Transverse colon (tissue), 4 donors: ENCODE data around the gene RPE65. TPM values are rescaled to one million over a fixed set of nuclear protein-coding genes. Genes with fewer than 3 reads are reported as not detected.
"Not testable (repeated sequence)": the region's sequence is repeated elsewhere in the genome, so short reads cannot be mapped to it uniquely, and the experiment has no call there.

Experiments used
- DNase-seq: peaks from one replicate; pipeline ENCODE4 v3.0.0-alpha.2; 2019
- H3K27ac ChIP-seq, 4 donors: fragments of 200-600 bp; sonication (generic); 2 replicates each; pipeline ENCODE4 v1.5.1; 2016 to 2018; ENCODE audit warnings: inconsistent platforms in 4 of 4
- H3K27me3 ChIP-seq: fragments of 200-600 bp; sonication (generic); 2 replicates; pipeline ENCODE4 v1.5.1; 2017; ENCODE audit warnings: inconsistent platforms
- H3K36me3 ChIP-seq, 4 donors: fragments of 200-600 bp; sonication (generic); 2 replicates each; pipeline ENCODE4 v1.5.1; 2017 to 2019; ENCODE audit warnings: inconsistent platforms in 4 of 4
- H3K4me1 ChIP-seq, 4 donors: fragments of 200-600 bp; sonication (generic); 2 replicates each; pipeline ENCODE4 v1.5.1; 2017 to 2020; ENCODE audit warnings: inconsistent platforms in 4 of 4
- H3K4me3 ChIP-seq, 4 donors: fragments of 200-600 bp; sonication (generic); 1 replicate in 1 of 4; 2 replicates in 3 of 4; pipeline versions ENCODE4 v1.5.1 to v1.6.1; 2017 to 2019; ENCODE audit warnings: inconsistent platforms in 4 of 4
- H3K9me3 ChIP-seq, 2 donors: fragments of 200-600 bp; sonication (generic); 2 replicates each; pipeline ENCODE4 v1.5.1; 2017 to 2019; ENCODE audit warnings: inconsistent platforms in 2 of 2
- CTCF ChIP-seq, 5 experiments: fragments of 200-600 bp in 3 of 5; fragments of 450-650 bp in 2 of 5; sonication (generic) in 3 of 5; IDR thresholded peaks; 1 replicate in 2 of 5; 2 replicates in 3 of 5; pipeline ENCODE4 v1.5.1; 2016 to 2017; ENCODE audit warnings: antibody characterized with exemption in 5 of 5, inconsistent platforms in 3 of 5, mild to moderate bottlenecking in 2 of 5, moderate library complexity in 1 of 5
- EP300 ChIP-seq: sonication (generic); formaldehyde crosslinking; IDR thresholded peaks from one replicate; pipeline ENCODE4 v1.6.1; 2017; ENCODE audit warnings: antibody characterized with exemption, low read depth
- POLR2A ChIP-seq: fragments of 450-650 bp; IDR thresholded peaks from one replicate; pipeline ENCODE4 v1.6.1; 2016; ENCODE audit warnings: antibody characterized with exemption, mild to moderate bottlenecking, moderate library complexity
- POLR2AphosphoS5 ChIP-seq, 3 donors: sonication (generic); formaldehyde crosslinking; IDR thresholded peaks; one replicate each; pipeline ENCODE4 v1.6.1; 2016; ENCODE audit warnings: antibody characterized with exemption in 3 of 3
- WGBS, 2 donors: methylation state at CpG; one replicate each; pipeline ENCODE4 v1.1.5; 2018; ENCODE audit warnings: low coverage in 1 of 2; 5-methylcytosine and 5-hydroxymethylcytosine counted together
- in situ Hi-C, 4 donors: fragments of 200-750 bp; cut with MboI; loops; one replicate each; pipeline versions ENCODE4 v1.15.0 to v1.15.1; 2017; ENCODE audit warnings: low sequenced_read_pairs in 3 of 4, low pct_ligation_motif_present in 1 of 4, low pct_unique_long_range_greater_than_20kb in 1 of 4
- intact Hi-C: fragments of 100-400 bp; cut with DNase I; formaldehyde crosslinking; loops from one replicate; pipeline ENCODE4 v1.15.1; 2023; ENCODE audit warnings: low total_unique reads
- total RNA-seq, 4 donors: library from RNA; depleted of rRNA; stranded (reverse); fragments of >200 nt; gene quantifications; one replicate each; pipeline ENCODE4 v1.1.0, GENCODE V29; 2016

Gene RPE65
- total RNA-seq, 4 donors from 2014 or later, result not detected

DNA sequence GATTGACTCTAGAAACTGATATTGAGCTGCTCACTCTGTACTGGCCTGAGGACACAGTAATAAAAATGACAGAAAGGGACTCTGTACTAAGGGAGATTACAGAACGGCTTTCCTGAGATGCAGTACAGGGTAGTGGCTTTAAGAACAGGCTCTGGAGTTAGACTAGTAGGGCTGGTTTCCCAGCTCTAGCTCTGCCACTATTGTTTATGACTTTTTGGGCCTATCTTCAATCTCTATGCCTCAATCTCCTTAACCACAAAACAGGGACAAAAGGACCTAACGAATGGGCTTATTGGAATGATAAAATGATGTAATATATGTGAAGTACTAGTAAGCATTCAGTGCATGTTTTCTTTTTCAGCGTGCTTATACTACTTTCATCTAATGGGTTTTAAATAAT is 45.8 kb upstream of the RPE65 start:
- H3K4me3 ChIP-seq, result no peak overlapping the region
- intact Hi-C loops (no loop called here), in situ Hi-C loops (no loop called here)
- H3K27me3 ChIP-seq, result no peaks in the 10 kb centered on the region
- peaks cover 4 to 35% (median 10%) of the 10 kb centered on the region in 4 donors for H3K4me1 ChIP-seq
- H3K9me3 ChIP-seq, result no peaks in the 10 kb centered on the region
- no peaks in the 10 kb centered on the region for H3K36me3 ChIP-seq
- TF ChIP-seq EP300, result no peak
- no peak for TF ChIP-seq POLR2AphosphoS5 (IDR thresholded peaks at IDR 0.05)
- TF ChIP-seq POLR2A, result no peak
- no peak for TF ChIP-seq CTCF (IDR thresholded peaks at IDR 0.05)
- H3K27ac ChIP-seq, result peak overlapping the region in 3 of 4 donors; percentile 1 to 45 (median 19)
- no peak for DNase-seq
- 53 to 67% methylated on average over 3 of the region's 3 CpGs for WGBS, 2 donors

DNA sequence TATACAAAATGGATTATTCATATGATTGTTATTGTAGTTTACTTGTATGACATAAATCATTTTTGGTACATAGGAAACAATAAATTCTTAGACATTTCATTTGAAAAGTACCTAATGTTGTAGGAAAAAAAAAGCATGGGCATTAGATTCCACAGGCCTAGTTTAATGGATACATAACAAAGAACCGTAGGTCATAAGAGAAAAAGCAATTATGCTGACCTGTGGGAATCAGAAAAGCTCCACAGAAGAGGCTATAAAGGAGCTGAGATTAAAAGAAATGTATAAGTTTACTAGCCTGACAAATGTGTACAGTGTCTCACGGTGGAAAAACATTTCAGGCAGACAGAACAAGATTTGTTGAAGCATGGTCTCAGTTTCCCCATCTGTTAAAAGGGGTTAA is 43.4 kb upstream of the RPE65 start:
- 83 to 93% methylated on average over 2 of the region's 2 CpGs for WGBS, 2 donors
- in situ Hi-C loops (no loop called here), intact Hi-C loops (no loop called here)
- H3K27ac ChIP-seq, result peak overlapping the region in 2 of 4 donors; percentile 23 to 52
- no peaks in the 10 kb centered on the region for H3K9me3 ChIP-seq
- H3K36me3 ChIP-seq, result no peaks in the 10 kb centered on the region
- peaks cover 4 to 35% (median 10%) of the 10 kb centered on the region in 4 donors for H3K4me1 ChIP-seq
- no peak for DNase-seq
- H3K4me3 ChIP-seq, result no peak overlapping the region
- TF ChIP-seq POLR2A (no peak), EP300 (no peak), CTCF (IDR thresholded peaks at IDR 0.05) (no peak), POLR2AphosphoS5 (IDR thresholded peaks at IDR 0.05) (no peak)
- H3K27me3 ChIP-seq, result no peaks in the 10 kb centered on the region

- intact Hi-C loops, H3K9me3 ChIP-seq, H3K27me3 ChIP-seq, in situ Hi-C loops, H3K36me3 ChIP-seq, H3K4me3 ChIP-seq: not testable (repeated sequence)
- 37 to 63% methylated on average over 6 of the region's 6 CpGs for WGBS, 2 donors
- DNase-seq, result peak; percentile 48
- Histone ChIP-seq H3K4me1 (peaks cover 4 to 31% (median 8%) of the 10 kb centered on the region in 4 donors), H3K27ac (peak overlapping the region in 3 of 4 donors; percentile 23 to 52 (median 47))
Measured at GRCh38 chr1:68492255-68492654, 42.5 kb upstream of the RPE65 start.

DNA sequence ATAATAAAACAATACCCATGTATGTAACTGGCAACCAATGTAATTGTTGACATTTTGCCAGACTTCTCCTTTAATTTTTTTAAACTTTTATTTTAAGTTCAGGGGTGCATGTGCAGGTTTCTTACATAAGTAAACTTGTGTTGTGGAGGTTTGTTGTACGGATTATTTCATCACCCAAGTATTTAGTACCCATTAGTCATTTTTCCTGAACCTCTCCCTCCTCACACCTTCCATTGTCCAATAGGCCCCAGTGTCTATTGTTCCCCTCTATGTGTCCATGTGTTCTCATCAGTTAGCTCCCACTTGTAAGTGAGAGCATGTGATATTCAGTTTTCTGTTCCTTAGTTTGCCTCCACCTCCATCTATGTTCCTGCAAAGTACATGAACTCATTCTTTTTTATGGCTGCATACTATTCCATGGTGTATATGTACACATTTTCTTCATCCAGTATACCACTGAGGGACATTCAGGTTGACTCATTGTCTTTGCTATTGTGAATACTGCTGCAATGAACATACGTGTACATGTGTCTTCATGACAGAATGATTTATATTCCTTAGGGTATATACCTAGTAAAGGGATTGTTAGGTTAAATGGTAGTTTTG is 40.4 kb upstream of the RPE65 start:
- H3K4me1 ChIP-seq, result peaks cover 0 to 17% (median under 1%) of the 10 kb centered on the region in 4 donors
- WGBS, 2 donors, result 92 to 100% methylated on average over 2 of the region's 2 CpGs
- no peaks in the 10 kb centered on the region for H3K27me3 ChIP-seq
- intact Hi-C loops (no loop called here), in situ Hi-C loops (no loop called here)
- no peak overlapping the region for H3K4me3 ChIP-seq
- H3K9me3 ChIP-seq, result no peaks in the 10 kb centered on the region
- TF ChIP-seq POLR2A (no peak), EP300 (no peak), CTCF (IDR thresholded peaks at IDR 0.05) (no peak), POLR2AphosphoS5 (IDR thresholded peaks at IDR 0.05) (no peak)
- DNase-seq, result no peak
- H3K36me3 ChIP-seq, result no peaks in the 10 kb centered on the region
- no peak overlapping the region for H3K27ac ChIP-seq
